Common myeloid progenitor, CD34-positive (primary cell): ENCODE results near the gene DYNC2LI1. TPM values are rescaled to one million over a fixed set of nuclear protein-coding genes. Genes with fewer than 3 reads are reported as not detected.
"Not testable (repeated sequence)": the region's sequence is repeated elsewhere in the genome, so short reads cannot be mapped to it uniquely, and the experiment has no call there.

Experiments
- CTCF ChIA-PET: fragments of 350-600 bp; sonication (Branson Sonifier 250); formaldehyde crosslinking; loops from one replicate; lab custom pipeline; 2021; ENCODE audit warnings: antibody characterized with exemption; lab: Charles Lee
- POLR2A ChIA-PET: fragments of 350-600 bp; sonication (Branson Sonifier 250); formaldehyde crosslinking; loops from one replicate; lab custom pipeline; 2021; ENCODE audit warnings: antibody characterized with exemption; lab: Charles Lee
- DNase-seq, 3 donors: peaks; one replicate each; pipeline versions ENCODE4 v3.0.0 to v3.0.0-alpha.2; 2013
- H3K27ac ChIP-seq, 2 experiments: 1 replicate in 1 of 2; 2 replicates in 1 of 2; pipeline ENCODE4 v1.7.0; 2013; ENCODE audit warnings: inconsistent platforms in 2 of 2, low read length in 2 of 2, mild to moderate bottlenecking in 2 of 2, low read depth in 1 of 2, moderate library complexity in 1 of 2; ENCODE audit not compliant: severe bottlenecking in 2 of 2, insufficient read depth in 1 of 2, poor library complexity in 1 of 2
- H3K27me3 ChIP-seq, 5 experiments: replicated peaks in 2 of 5; 1 replicate in 3 of 5; 2 replicates in 2 of 5; pipeline versions ENCODE4 v1.6.1 to v1.7.0; 2013; ENCODE audit warnings: low read length in 4 of 5, mild to moderate bottlenecking in 2 of 5, moderate library complexity in 2 of 5, inconsistent platforms in 1 of 5; ENCODE audit not compliant: insufficient read depth in 5 of 5, control insufficient read depth in 4 of 5
- H3K36me3 ChIP-seq, 4 experiments: 1 replicate in 2 of 4; 2 replicates in 2 of 4; pipeline versions ENCODE4 v1.6.1 to v1.7.0; 2013; ENCODE audit warnings: low read length in 3 of 4, control low read depth in 1 of 4, mild to moderate bottlenecking in 1 of 4; ENCODE audit not compliant: control insufficient read depth in 4 of 4, insufficient read depth in 4 of 4
- H3K4me1 ChIP-seq, 4 experiments: 1 replicate in 3 of 4; 2 replicates in 1 of 4; pipeline versions ENCODE4 v1.6.1 to v1.7.1; 2013; ENCODE audit warnings: low read length in 3 of 4, mild to moderate bottlenecking in 3 of 4, control low read depth in 1 of 4, inconsistent platforms in 1 of 4, moderate library complexity in 1 of 4; ENCODE audit not compliant: control insufficient read depth in 4 of 4, insufficient read depth in 4 of 4; ENCODE audit errors: control extremely low read depth in 1 of 4
- H3K4me3 ChIP-seq, 7 experiments: 1 replicate in 4 of 7; 2 replicates in 3 of 7; pipeline versions ENCODE4 v1.5.1 to v1.7.0; 2013; ENCODE audit warnings: mild to moderate bottlenecking in 7 of 7, low read length in 6 of 7, moderate library complexity in 6 of 7, inconsistent platforms in 2 of 7, low read depth in 2 of 7, control low read depth in 1 of 7; ENCODE audit not compliant: insufficient read depth in 4 of 7, control insufficient read depth in 1 of 7; ENCODE audit errors: extremely low read depth in 1 of 7
- H3K9me3 ChIP-seq, 5 experiments: 1 replicate in 4 of 5; 2 replicates in 1 of 5; pipeline versions ENCODE4 v1.6.1 to v1.7.1; 2013; ENCODE audit warnings: low read length in 4 of 5, mild to moderate bottlenecking in 2 of 5, inconsistent platforms in 1 of 5, low read depth in 1 of 5, moderate library complexity in 1 of 5; ENCODE audit not compliant: control insufficient read depth in 4 of 5, insufficient read depth in 2 of 5; ENCODE audit errors: control extremely low read depth in 1 of 5
- WGBS: methylation state at CpG from one replicate; pipeline ENCODE4 v1.1.5; 2013; ENCODE audit not compliant: insufficient coverage; 5-methylcytosine and 5-hydroxymethylcytosine counted together
- polyA plus RNA-seq: library from polyadenylated mRNA; unstranded; fragments of 120-200 nt; gene quantifications from one replicate; pipeline ENCODE4 v1.2.1, GENCODE V29; 2013

The DYNC2LI1 gene
- polyA plus RNA-seq: 30.0 TPM

DNA sequence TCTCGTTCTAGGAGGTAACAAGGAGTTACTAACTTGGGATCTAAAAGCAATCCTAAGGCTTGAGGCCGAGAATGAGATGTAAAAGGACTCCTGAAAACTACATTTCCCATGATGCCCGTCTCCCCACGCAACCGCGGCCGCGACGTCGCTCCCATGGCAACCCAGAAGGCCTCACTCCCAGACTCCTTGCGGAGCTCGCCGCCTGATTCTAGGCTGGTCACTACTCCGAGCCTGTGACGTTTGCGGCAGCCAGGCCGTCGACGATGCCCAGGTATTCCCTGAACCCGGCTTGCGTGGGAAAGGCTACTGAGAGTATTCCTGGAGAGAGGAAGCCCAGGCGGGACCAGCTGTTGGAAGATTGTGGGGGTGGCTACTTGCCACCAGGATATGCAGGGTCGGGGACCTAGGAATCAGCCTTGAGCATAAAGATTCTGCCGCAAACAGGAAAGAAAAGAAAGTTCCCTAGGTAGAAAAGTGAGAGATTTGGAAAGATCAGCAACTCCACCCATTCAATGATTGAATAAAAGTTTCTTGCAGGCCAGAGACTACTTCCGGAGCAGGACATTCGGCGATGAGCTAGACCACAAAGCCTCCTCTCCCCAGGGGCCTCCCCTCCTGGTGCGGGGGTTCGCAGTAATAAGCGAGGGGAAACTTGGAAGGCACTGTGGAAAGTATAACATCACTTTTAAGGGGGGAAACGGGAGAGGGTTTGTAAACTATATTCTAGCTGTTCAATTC is at the start of gene DYNC2LI1:
DYNC2LI1 (plus strand) TSS at position 164 of the 738 bp plus-strand sequence; CDS start at position 264, 100 bp downstream.
- peaks cover 3 to 8% (median 6%) of the 10 kb centered on the region in 4 experiments for H3K4me1 ChIP-seq
- peak; percentile 82 to 89 (median 84) for DNase-seq
- ChIA-PET CTCF (interaction anchor here (1.0 kb wide), 1 partner anchor 114 kb away, joined by 5 read pairs; no protein-coding TSS in a partner anchor), POLR2A (no interaction called here)
- H3K27me3 ChIP-seq: no peaks in the 10 kb centered on the region
- WGBS: under 1% methylated on average over 24 of the region's 31 CpGs
- peak within 1 kb of the TSS; percentile 78 to 99 (median 87) for H3K4me3 ChIP-seq
- H3K9me3 ChIP-seq: no peaks in the 10 kb centered on the region
- peaks cover 0 to 5% (median under 1%) of the 10 kb centered on the region in 4 experiments for H3K36me3 ChIP-seq
- peak within 1 kb of the TSS in 1 of 2 experiments; percentile 78 for H3K27ac ChIP-seq

DNA sequence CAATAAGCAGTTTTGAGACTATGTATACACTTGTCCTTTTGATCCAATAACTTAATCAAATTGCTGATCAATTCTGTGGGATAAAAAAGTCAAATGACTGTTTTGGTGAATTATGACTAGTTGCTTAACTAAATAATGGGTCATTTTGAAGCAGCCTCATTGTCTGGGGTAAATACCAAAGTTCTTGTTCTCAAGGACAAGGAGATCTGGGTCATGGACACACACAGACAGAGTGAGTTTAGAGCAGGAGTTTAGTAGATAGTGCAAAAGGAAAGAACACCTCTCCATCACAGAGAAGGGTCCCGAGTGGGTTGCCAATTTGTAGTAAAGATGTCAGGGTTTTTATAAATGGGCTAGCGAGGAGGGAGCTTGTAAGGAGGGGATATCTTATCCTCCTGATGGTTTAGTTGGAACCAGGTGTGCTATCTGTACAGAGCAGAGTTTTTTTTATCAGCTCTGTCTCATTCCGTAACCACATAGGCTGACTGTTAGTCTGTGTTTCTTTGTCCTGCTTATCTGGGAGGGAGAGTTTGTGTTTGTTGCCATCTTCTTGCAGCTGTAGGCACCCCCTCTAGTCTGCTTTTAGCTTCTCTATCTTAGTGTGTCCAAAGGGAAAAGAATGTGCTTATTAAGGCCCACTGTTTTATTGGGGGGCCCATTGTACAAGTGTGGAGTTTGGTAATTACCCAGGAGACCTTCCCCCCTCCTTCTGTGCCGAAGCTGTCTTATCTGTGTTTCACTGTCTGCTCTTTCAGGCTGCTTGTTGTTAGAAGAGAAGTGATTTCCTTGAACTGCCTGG is 48.9 kb upstream of the DYNC2LI1 start:
- Histone ChIP-seq H3K4me3 (no peak overlapping the region), H3K27me3 (peaks cover 0 to 3% (median 0%) of the 10 kb centered on the region in 5 experiments), H3K36me3 (no peaks in the 10 kb centered on the region), H3K9me3 (no peaks in the 10 kb centered on the region), H3K27ac (peak overlapping the region in 1 of 2 experiments; percentile 22), H3K4me1 (no peaks in the 10 kb centered on the region)
- peak; percentile 20 to 66 (median 35) for DNase-seq
- POLR2A ChIA-PET: no interaction called here
- no CpG with 5 or more reads among the region's 4 CpGs for WGBS
- CTCF ChIA-PET: no interaction called here

- no peak for DNase-seq
- POLR2A ChIA-PET: no interaction called here
- CTCF ChIA-PET: no interaction called here
These were observed 48.1 kb upstream of the DYNC2LI1 start for GRCh38 chr2:43725711-43726246.

GRCh38 chr2:43726961-43727633 is 46.7 kb upstream of the DYNC2LI1 start:
- DNase-seq, H3K27me3 ChIP-seq, H3K36me3 ChIP-seq, H3K4me3 ChIP-seq, H3K27ac ChIP-seq, H3K9me3 ChIP-seq, POLR2A ChIA-PET, H3K4me1 ChIP-seq, CTCF ChIA-PET: not testable (repeated sequence)
- 93% methylated on average over 4 of the region's 14 CpGs for WGBS

More at GRCh38 chr2:43725711-43726246, 48.1 kb upstream of the DYNC2LI1 start:
- Histone ChIP-seq H3K27ac (no peak overlapping the region), H3K4me3 (no peak overlapping the region), H3K36me3 (no peaks in the 10 kb centered on the region), H3K9me3 (no peaks in the 10 kb centered on the region), H3K4me1 (no peaks in the 10 kb centered on the region), H3K27me3 (peaks cover 0 to 3% (median 0%) of the 10 kb centered on the region in 5 experiments)
- WGBS: 100% methylated on average over 2 of the region's 3 CpGs

DNA sequence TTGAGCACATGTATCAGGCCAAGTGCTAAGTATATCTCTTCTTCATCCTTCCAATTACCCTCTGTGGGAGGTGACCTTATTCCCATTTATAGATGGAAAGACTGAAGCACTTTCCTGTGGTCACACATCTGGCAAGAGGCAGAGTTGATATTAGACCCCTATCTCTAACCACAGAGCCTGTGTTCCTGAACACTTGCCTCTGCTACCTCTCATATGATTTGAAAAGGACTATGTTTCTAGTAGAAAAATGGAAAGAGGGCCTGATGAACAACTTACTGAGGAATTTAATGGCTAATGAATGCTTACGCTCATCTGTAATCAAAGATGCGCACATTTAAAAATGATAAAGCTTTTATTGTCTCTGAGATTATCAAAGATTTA is 46.2 kb upstream of the DYNC2LI1 start:
- POLR2A ChIA-PET: no interaction called here
- no peak for DNase-seq
- Histone ChIP-seq H3K4me1 (no peaks in the 10 kb centered on the region), H3K4me3 (no peak overlapping the region), H3K36me3 (no peaks in the 10 kb centered on the region), H3K27me3 (peaks cover 0 to 3% (median 0%) of the 10 kb centered on the region in 5 experiments), H3K27ac (no peak overlapping the region), H3K9me3 (no peaks in the 10 kb centered on the region)
- 100% methylated on average over 2 of the region's 2 CpGs for WGBS
- CTCF ChIA-PET: no interaction called here

- CTCF ChIA-PET: no interaction called here
- DNase-seq: no peak
- Histone ChIP-seq H3K4me1 (no peaks in the 10 kb centered on the region), H3K9me3 (no peaks in the 10 kb centered on the region), H3K36me3 (no peaks in the 10 kb centered on the region), H3K27me3 (peaks cover 0 to 3% (median 0%) of the 10 kb centered on the region in 5 experiments), H3K27ac (no peak overlapping the region), H3K4me3 (no peak overlapping the region)
- WGBS: no CpG with 5 or more reads among the region's 5 CpGs
- POLR2A ChIA-PET: no interaction called here
These were observed 44.2 kb upstream of the DYNC2LI1 start for GRCh38 chr2:43729491-43730174.
